NCI-H2227 treated with DMSO at 0.1 percent for 48 hours (cell line): ENCODE measurements around the gene CCBE1.
A peak's percentile ranks its signal among the peaks of the same experiment; 100 is the strongest.

ENCODE experiments used
- DNase-seq: peaks from one replicate; lab custom pipeline; 2025; lab: John Stamatoyannopoulos, UW

The CCBE1 gene

DNA sequence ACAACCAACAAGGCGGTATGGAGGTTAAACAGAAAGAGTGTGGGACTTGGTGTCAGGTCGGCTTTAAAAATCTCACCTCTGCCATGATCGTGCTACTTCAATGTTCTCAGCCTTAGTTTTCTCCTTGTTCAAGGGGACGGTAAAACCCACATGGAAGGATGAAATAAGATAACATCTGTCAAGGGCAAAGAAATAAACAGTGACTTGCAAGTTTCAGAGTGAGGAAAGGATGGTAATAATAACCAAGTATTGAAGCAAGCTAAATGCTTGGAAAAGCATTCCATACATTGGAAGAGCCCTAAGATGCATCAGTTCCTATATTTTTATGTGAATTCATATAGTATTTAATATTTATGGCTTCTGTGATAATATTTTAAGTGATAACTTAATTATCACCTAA, 308.4 kb downstream of the CCBE1 start:
- DNase-seq, result peak; percentile 29

DNA sequence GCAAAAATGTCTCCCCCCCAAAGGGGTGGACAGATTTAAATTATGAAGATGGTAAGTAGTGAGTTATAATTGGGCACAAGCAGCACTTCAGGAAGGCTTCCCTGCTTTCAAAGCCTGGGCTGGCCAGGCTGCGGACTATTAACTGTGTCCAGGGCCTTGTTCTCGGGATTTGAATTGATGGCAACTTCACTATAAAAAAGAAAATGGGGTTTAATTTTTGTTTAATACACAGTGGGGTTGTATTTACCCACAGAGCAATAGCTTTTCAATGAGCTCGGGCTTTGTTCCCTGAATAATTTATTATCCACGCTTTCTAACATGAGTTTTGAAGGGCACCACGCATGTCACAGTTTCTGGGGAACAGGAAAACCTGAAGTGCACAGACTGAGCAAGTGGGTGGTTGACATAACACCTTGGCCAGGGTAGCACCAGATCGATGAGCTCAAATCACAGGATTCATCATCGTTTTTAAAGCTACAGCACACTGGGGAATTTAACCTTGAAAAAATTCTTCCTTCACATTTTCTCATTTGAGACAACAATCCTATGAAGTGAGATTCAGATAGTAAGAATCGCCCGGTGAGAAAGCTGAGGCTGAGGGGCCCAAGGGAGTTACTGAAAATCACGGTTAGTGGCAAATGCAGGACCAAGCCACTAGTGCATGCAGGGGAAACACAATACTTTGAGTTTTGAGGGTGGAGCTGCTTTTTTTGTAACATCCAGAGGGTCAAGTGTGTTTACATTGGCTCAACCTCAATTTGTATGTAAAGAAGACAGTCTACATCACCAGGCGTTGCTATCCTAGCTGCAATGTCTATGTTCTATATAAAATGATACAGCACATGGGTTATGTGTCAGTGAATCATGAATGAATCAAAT, 309.3 kb downstream of the CCBE1 start:
- DNase-seq, result peak; percentile 53

DNA sequence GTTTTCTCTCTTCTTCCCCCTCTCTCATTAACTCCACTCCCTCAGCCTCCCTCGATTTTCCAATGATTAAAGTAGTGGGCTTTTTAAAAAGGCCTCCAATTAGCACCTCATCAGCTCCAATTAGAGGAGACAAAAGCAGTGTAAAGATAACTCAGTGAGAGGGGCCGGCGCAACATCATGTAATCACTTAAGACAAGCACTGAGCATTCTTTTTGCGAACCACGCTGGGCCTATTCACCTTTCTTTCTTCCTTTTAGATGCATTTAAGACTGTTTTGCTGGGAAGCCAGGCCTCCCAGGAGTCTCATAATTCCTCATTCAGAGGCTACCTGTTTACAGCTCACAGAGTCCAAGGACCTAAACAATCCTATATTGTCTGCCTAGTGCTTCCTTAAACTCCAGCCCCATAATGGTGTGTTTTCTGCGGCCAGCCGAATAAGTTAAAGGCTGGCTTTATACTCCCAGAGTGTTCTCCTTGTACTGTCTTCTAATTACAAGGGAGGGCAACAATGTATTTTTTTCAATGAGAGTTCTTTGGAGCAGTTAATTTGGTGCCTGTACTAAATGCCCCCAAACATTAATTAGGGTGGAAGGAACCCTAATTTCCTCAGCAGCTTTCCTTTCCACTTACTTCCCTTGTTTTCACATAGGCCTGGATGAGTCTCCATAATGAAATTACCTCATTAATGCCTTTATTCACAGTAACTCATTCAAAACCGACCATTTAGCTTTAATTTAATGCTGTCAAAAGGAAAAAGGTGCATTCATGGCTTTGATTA, 310.1 kb downstream of the CCBE1 start:
- DNase-seq, result peak; percentile 26

DNA sequence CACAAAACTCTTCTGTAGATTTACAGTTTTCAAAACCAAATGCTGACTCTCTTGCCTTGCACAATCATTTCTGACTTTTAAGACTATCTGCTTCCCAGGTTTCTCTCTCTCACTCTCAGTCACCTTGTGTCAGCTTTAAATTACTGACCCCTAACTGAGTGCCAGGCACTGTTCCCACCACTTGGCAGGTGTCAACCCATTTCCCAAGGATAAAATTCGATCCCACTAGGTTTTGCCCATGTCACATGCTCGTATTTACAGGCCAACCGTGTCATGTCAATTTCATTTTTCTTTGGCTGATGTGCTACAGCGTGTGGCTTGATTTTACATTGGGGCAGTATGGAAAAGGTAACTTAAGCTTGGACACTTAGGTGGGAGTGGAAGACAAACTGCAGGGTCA, 312.0 kb downstream of the CCBE1 start:
- no peak for DNase-seq

DNA sequence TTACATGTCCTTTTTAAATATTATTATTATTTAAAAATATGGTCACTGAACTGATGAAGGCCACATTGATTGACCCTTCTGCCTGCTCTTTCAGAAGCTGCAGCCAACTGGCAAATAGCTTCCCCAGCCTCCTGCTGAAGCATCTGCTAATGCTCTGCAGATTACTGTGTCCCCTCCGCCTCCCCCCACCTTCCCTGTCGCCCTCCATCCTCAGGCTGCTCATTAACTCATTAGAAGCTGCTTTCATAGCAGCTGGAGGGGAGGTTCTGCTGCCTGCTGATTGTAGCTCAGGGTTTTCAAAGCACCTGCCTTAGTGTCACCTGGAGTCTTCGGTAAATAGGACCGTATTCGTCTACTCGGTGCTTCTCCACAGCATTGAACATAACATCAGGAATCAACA, 313.4 kb downstream of the CCBE1 start:
- peak; percentile 76 for DNase-seq

DNA sequence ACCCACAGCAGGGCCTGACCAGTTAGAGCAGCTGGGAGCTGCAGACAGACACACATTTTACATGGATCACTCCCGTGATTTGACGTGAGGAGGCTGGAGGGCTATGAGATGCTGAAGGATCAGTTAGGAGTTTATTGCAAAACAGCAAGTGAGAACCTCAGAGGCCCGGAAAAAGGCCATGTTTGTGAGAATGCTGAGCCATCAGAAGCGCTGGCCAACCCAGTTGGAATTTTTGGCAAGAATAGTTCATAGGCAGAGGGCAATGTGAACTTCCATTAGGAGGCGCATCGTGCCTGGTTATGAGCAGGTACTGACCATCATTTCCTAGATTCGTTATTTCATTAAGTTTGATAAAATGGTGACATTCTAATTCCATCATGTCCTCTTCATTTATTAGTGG, 314.8 kb downstream of the CCBE1 start:
- no peak for DNase-seq

DNA sequence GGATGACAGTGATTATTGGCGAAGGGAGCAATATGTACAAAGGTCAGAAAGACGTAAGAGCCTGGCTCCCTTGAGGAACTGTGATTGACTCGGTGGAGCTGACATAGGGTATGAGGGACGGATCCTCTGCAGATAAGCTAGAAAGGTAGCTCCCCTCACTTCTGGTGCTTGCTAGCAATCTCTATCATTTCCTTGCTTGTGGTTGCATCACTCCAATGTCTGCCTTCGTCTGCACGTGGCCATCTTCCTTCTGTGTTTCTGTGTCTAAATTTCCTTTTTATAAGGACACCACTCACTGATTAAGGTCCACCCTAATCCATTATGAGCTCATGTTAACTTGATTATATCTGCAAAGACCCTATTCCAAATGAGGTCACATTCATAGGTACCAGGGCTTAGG, 315.3 kb downstream of the CCBE1 start:
- DNase-seq, result no peak
